Retinal pigment epithelial cell (primary cell): Measurements from ENCODE around the gene SEC14L5.
"Not testable (repeated sequence)": the region's sequence is repeated elsewhere in the genome, so short reads cannot be mapped to it uniquely, and the experiment has no call there.

Experiments
- DNase-seq: peaks from one replicate; pipeline ENCODE4 v3.0.0-alpha.2; 2010; ENCODE audit warnings: low read depth
- H3K4me3 ChIP-seq: 2 replicates; pipeline ENCODE4 v1.5.1; 2011; ENCODE audit warnings: mild to moderate bottlenecking, low read length, control low read depth, moderate library complexity
- CTCF ChIP-seq: conservative IDR thresholded peaks from 2 replicates; pipeline ENCODE4 v1.5.1; 2011; ENCODE audit warnings: low read depth, low read length, control low read depth, inconsistent platforms

The SEC14L5 gene

GRCh38 chr16:5036228-5037156 is 78.4 kb downstream of the SEC14L5 start:
- no peak for TF ChIP-seq CTCF
- H3K4me3 ChIP-seq = no peak overlapping the region
- DNase-seq = no peak

GRCh38 chr16:5040451-5040850 is 82.3 kb downstream of the SEC14L5 start:
- no peak overlapping the region for H3K4me3 ChIP-seq
- DNase-seq = no peak
- no peak for TF ChIP-seq CTCF

- TF ChIP-seq CTCF = no peak
- H3K4me3 ChIP-seq = no peak overlapping the region
- peak; percentile 69 for DNase-seq
These were observed 83.5 kb downstream of the SEC14L5 start for GRCh38 chr16:5041600-5042133.

GRCh38 chr16:5042574-5043171 is 84.5 kb downstream of the SEC14L5 start:
- H3K4me3 ChIP-seq = no peak overlapping the region
- peak; percentile 13 for TF ChIP-seq CTCF
- no peak for DNase-seq

GRCh38 chr16:5044011-5044540 is 85.9 kb downstream of the SEC14L5 start:
- no peak for TF ChIP-seq CTCF
- H3K4me3 ChIP-seq = no peak overlapping the region
- no peak for DNase-seq

GRCh38 chr16:5044581-5044980 is 86.5 kb downstream of the SEC14L5 start:
- not testable (repeated sequence) for DNase-seq, H3K4me3 ChIP-seq

- DNase-seq = no peak
- TF ChIP-seq CTCF = no peak
- no peak overlapping the region for H3K4me3 ChIP-seq
These were observed 87.5 kb downstream of the SEC14L5 start for GRCh38 chr16:5045499-5046115.
